HG03439 (cell line): ENCODE results near the gene CALHM6.
"Not testable (repeated sequence)": the region's sequence is repeated elsewhere in the genome, so short reads cannot be mapped to it uniquely, and the experiment has no call there.

Experiments used
- ATAC-seq: cut with Tn5 transposase; IDR thresholded peaks from one replicate; pipeline ENCODE4 v1.9.1; 2021; ENCODE audit warnings: mild to moderate bottlenecking, moderate library complexity; ENCODE audit not compliant: unreplicated experiment

The CALHM6 gene

DNA sequence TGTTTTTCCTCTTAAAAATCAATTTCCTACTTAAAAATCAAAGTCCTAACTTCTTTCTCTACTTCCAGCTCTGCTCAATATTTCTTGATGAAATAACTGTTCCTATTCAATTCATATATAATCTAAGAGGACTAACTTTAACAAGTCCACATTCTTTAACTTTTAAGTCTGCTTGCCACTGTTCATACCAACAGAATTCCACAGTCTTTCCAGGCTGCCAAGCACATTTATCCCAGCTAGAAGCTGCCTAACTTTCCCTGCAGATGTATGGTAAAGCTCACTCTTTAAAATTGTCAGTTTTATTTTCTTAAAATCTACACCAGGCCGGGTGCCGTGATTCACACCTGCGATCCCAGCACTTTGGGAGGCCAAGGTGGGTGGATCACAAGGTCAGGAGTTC, 11.5 kb downstream of the CALHM6 start:
- no peak for ATAC-seq

DNA sequence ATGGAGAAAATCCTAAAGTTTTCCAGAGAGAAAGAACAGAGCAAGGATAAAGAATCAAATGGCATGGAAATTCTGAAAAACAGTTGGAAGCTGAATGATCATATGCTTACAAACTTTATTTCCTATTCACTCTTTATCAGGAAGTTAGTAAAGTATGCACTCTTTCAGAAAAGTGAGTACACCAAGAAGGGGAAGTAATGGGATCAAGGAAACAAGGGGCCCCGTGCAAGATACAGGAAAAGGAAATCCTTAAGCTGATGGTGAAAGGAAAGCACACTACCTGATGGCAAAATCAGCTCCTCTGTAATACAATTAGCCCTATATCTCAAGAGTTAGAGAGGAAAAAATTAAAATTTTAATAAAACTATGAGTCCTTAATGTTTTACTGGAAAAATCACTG, 14.0 kb downstream of the CALHM6 start:
- no peak for ATAC-seq

DNA sequence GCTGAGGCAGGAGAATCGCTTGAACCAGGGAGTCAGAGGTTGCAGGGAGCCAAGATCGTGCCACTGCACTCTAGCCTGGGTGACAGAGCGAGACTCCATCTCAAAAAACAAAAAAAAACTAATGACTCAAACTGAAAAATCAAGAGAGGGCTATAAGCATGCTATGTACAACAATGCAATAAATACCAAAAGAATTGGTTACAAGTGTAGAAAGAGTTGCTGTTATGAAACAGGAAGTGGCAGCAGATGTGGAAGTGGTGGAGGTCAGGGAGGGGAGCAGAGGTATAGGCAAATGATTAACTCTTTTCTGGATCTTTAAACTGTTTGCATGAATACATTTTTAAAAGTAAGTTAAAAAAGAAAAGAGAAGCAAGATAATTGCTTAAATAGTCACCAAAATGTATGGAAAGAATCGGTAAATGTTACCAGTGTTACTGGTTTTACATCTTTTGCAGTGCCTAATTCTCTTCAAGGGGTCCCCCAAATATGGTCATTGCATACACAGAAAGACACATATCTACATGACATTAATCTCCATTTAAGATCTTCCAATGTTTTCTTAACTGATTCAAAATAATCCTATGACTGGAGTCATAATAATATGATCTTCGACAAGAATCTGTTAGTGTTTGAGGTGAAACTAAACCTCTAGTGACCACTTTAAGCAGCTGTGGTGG, 15.0 kb downstream of the CALHM6 start:
- ATAC-seq: peak; percentile 100

DNA sequence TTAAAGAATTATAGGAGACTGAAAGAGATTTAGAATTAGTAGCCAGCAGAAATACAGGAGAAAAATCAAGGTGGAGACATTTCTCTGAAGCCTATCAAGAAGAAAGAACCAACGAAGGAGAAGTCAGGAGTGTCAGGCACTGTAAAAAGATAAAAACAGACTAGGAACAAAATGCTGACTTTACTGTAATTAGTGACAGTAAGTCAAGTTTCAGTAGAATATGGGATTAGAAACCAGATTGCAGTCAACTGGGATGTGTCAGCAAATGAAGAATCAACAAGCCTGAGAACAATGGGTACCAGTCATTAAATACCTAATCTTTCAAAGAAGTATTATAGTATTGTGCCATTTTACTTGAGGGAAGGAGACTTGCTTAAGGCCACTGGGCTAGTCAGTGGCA, 21.6 kb downstream of the CALHM6 start:
- ATAC-seq: no peak

DNA sequence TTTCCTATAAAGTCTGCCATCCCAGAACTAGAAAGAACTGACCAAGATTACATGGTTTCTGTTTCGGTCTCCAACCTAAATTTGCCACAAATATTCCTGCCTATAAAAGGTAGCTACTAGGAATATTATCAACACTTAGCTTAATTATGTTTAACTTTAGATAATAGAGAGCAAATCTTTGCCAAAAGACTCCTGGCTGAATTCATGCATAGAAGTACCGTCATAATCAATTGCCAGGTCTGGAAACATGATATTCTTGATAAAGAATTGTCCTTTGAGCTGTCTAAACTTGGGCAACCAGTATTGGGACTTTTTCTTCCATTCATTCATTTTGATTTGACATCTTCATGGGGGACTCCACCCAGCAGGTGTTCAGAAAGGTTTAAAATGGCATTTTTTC, 22.4 kb downstream of the CALHM6 start:
- no peak for ATAC-seq

DNA sequence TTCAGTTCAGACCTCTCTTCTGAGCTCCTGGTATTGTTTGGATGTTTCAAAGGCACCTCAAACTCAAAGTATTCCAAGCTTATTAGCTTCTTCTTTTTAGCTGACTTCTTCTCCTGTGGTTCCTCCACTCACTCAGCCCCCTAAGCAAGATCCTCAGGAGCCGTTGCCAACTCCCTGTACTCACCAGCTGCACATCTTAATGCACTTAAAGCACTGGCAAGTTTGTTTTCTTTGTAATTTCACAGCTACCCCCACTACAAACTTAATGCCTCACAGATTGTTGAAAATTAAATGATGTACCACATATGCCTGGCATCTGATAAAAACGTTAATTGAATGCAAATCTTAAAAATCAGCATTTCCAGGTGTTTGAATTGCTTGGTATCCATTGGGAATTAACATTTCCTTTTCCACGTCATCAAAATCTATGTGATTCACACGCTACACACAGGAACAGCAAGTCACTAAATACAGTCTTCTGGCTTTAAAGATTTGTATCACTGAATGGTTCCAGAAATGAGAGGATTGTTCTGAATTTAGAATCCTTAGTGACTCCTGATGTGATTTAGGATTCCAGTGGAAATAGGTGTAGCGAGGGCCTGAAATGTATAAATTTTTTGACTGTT, 24.5 kb downstream of the CALHM6 start:
- ATAC-seq: no peak

DNA sequence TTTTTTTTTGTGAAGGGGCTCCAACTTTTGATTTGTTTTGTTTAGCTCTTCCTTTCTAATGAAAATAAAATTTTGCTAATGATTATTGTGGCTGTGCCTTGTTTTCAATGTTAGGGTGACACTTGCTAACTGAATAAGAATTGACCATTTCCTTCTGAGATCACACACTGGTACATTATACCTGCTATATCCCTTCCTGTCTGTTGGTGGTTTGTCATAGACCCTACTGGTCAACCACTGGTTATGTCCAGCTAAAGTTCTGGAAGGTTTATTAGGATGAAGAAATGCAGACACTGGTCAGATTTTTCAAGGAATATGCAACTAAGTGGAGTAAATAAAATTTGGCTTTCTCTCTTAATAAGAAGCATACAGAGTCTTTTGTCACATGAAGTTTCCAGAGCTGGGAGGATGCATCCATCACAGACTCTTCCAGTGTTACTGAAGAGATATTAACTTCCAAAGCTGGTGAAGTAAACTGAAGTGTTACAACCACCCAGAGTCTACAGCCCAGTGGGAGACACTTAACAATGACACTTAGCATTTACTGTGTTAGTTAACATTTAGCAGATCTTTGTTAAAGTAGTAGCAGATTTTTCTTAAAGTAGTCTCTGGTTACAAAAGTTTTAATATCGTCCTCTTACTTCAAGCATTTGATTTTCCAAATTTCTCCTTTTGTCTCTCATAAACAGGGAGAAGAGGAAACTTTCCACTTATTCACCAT, 30.6 kb downstream of the CALHM6 start:
- no peak for ATAC-seq

DNA sequence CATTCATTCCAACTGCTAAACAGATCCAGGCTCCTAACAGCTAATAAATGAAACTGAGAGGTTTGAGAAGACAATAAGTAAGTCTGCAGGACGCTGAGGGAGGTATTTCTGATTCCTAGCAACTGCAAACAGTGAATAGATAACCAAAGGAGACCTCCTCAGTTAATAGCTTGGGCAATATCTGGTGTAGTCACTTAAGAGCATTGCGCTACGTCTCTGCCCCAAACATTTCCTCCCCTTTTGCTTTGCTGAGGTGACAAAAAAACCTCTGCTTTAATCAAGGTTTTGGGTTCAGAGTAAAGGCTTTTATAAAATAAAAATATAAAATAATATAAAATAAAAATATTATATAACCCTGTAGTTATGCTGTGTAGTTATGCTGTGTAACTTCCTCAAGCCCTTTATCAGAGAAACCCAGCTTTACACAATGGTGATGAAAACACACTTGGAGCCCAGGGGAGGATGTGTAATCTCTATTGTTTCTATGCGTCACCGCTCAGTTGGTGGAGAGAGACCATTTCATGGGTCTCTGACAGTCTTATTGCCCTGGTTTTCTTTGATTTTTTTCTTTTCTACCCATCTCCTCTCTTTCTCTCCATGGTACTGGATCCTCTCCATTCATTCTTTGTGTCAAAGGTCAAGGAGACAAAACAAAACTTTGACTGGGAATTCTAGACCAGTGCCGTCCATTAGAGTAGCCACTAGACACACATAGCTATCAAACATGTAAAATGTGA, 31.3 kb downstream of the CALHM6 start:
- no peak for ATAC-seq

DNA sequence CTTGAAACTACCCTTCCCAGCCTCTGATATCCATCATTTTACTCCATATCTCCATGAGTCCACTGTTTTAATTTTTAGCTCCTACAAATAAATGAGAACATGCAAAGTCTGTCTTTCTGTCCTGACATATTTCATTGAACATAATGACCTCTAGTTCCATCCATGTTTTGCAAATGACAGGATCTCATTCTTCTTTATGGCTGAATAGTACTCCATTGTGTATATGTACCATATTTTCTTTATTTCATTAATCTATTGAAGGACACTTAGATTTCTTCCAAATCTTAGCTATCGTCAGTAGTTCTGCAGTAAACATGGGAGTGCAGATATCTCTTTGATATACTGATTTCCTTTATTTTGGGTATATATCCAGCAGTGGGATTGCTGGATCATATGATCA, 34.0 kb downstream of the CALHM6 start:
- ATAC-seq: not testable (repeated sequence)

DNA sequence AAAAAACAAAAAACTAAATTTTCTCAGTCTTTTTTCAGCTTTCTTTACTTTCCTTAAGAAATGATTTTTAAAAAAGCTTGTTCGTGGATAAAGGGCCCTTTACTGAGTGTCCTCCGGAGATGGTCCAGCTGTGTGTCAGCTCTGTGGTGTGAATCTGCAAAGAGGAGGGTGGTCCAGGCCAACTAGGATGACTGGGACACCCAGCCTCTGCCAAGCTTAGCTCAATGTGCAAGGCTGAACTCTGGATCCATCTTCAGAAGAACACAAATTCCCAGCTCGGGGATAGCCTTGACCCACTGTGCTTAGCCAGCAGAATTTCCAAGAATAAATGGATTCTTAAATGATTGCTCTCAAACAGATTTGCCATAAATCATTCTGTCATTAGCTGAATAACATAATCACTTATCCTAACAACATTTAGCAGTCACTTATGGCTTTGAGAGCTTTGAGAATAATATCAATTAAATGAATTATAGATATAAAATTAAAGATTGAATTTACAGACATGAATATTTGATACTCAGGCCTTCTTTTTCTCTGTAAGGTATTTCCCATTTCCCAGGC, 36.0 kb downstream of the CALHM6 start:
- ATAC-seq: no peak

DNA sequence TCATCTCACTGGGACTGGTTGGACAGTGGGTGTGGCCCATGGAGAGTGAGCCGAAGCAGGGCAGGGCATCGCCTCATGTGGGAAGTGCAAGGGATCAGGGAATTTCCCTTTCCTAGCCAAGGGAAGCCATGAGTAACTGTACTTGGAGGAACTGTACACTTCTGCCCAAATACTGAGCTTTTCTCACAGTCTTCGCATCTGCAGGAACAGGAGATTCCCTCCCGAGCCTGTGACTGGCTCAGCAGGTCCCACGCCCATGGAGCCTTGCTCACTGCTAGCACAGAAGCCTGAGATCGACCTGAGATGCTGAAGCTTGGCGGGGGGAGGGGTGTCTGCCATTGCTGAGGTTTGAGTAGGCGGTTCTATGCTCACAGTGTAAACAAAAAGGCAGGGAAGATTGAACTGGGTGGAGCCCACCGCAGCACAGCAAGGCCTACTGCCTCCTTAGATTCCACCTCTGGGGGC, 39.8 kb downstream of the CALHM6 start:
- ATAC-seq: no peak

DNA sequence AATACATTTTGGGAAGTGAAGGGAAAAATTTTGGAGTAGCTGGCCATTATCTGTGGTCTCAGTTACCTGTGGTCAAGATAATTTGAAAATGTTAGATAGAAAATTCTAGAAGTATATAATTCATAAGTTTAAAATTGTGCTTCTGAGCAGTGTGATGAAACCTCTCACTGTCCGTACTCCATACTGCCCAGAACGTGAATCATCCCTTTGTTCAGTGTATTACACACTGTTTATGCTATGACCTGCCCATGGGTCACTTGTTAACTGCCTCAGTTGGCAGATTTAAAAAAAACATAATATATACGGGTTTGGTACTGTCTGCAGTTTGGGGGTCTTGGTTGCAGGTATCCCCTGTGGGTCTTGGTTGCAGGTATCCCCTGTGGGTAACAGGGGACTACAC, 46.1 kb downstream of the CALHM6 start:
- no peak for ATAC-seq

DNA sequence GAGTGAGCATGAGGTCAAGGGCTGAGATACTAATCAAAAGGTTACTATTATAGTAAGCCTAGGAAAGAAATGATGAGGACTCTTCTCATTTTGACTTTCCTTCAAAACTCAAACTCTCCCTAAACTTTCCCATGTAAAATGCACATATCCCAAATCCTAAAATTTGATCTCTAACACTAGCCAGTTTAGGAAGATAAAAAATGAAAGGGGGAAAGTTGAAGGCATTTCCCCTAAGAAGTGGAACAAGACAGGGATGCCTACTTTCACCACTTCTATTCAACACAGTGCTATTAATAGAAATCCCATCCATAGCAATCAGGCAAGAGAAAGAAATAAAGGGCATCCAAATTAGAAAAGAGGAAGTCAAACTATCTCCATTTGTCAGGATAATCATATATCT, 47.4 kb downstream of the CALHM6 start:
- no peak for ATAC-seq

DNA sequence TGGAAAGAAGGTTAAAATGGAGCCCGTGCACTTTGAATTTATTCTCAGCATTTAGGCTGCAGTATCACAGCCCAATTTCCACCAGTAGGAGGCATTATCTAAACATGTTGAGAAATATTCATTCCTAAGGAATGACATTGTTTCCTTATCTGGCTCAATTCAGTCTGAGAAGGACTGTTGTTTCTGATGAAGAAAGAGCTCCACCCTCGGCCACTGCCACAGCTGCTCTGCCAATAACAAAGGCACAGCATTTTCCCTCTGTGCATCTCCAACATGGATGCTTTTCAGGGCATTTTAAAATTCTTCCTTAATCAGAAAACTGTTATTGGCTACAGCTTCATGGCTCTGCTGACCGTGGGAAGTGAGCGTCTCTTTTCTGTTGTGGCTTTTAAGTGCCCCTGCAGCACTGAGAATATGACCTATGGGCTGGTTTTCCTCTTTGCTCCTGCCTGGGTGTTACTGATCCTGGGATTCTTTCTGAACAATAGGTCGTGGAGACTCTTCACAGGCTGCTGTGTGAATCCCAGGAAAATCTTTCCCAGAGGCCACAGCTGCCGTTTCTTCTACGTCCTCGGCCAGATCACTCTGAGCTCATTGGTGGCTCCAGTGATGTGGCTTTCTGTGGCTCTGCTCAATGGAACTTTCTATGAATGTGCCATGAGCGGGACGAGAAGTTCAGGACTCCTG, 50.4 kb downstream of the CALHM6 start, which contains the start of gene CALHM5:
TSS of gene CALHM5 (plus strand) at position 216 of the 687 bp plus-strand sequence. CDS start at position 274, 58 bp downstream.
- no peak for ATAC-seq

DNA sequence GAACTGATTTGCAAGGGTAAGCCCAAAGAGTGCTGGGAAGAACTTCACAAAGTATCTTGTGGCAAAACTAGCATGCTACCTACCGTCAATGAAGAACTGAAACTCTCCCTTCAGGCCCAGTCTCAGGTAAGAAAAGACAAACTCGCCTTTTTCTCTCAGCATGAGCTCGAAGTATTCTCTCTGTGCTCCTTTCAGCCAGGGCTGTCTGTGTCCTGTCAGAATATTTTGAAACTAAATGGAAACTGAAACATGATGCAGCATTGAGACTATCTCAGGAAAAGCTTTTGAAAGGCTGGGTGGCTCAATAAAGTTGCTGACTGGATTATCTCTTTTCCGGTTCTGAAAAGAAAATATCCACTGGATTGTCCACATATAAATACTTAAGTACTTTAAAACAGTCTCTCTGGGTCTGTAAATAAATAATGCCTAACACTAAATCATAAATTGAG, 51.0 kb downstream of the CALHM6 start:
- no peak for ATAC-seq

DNA sequence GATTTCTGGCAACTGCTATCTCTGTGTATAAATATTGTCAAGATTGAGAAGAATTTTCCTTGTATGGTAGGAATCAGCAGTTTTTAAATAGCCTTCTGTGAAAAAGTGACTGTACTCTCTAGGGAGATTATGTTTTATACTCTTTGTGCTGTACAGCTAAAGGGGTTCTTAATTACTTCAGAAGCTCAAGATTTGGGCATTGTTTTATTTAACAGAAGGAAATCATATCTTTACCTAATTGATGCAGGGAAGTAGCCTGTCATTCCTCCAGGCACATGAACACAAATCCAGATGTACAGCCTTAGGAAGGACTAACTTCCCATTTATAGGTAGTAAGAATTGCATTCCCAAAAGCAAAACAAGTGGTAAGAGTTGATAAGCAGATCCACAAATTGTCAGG, 51.6 kb downstream of the CALHM6 start:
- no peak for ATAC-seq
